NK-92 treated with Interleukin-12 subunit alpha and Interleukin-12 subunit beta, amount 100 ng/mL, for 24 hours (cell line): Measurements from ENCODE around the gene TTC7B.

Experiments used
- DNase-seq: peaks from one replicate; lab custom pipeline; 2025; lab: John Stamatoyannopoulos, UW

Gene TTC7B

GRCh38 chr14:90703841-90704737 is 112.1 kb downstream of the TTC7B start:
- no peak for DNase-seq

GRCh38 chr14:90700933-90701776 is 115.1 kb downstream of the TTC7B start:
- DNase-seq, result no peak

- no peak for DNase-seq
Measured at GRCh38 chr14:90699016-90699415, 117.2 kb downstream of the TTC7B start.

- no peak for DNase-seq
Measured at GRCh38 chr14:90698379-90698869, 117.8 kb downstream of the TTC7B start.

- peak; percentile 52 for DNase-seq
Measured at GRCh38 chr14:90697577-90698206, 118.5 kb downstream of the TTC7B start.

GRCh38 chr14:90697132-90697531 is 119.1 kb downstream of the TTC7B start:
- DNase-seq, result no peak

GRCh38 chr14:90696720-90697119 is 119.5 kb downstream of the TTC7B start:
- no peak for DNase-seq

- DNase-seq, result no peak
Measured at GRCh38 chr14:90695997-90696660, 120.1 kb downstream of the TTC7B start.

- no peak for DNase-seq
Measured at GRCh38 chr14:90693413-90693812, 122.8 kb downstream of the TTC7B start.

- no peak for DNase-seq
Measured at GRCh38 chr14:90692826-90693225, 123.4 kb downstream of the TTC7B start.

- DNase-seq, result no peak
Measured at GRCh38 chr14:90692061-90692460, 124.2 kb downstream of the TTC7B start.

- DNase-seq, result no peak
Measured at GRCh38 chr14:90691627-90692026, 124.6 kb downstream of the TTC7B start.

- DNase-seq, result no peak
Measured at GRCh38 chr14:90687680-90688079, 128.6 kb downstream of the TTC7B start.

- DNase-seq, result no peak
Measured at GRCh38 chr14:90682615-90683014, 133.6 kb downstream of the TTC7B start.

GRCh38 chr14:90681929-90682328 is 134.3 kb downstream of the TTC7B start:
- DNase-seq, result no peak

GRCh38 chr14:90678846-90679362 is 137.3 kb downstream of the TTC7B start:
- DNase-seq, result no peak

GRCh38 chr14:90678420-90678819 is 137.8 kb downstream of the TTC7B start:
- no peak for DNase-seq

GRCh38 chr14:90677484-90678050 is 138.7 kb downstream of the TTC7B start:
- DNase-seq, result no peak

- no peak for DNase-seq
Measured at GRCh38 chr14:90676912-90677311, 139.3 kb downstream of the TTC7B start.

GRCh38 chr14:90676356-90676755 is 139.9 kb downstream of the TTC7B start:
- no peak for DNase-seq

GRCh38 chr14:90675399-90675798 is 140.8 kb downstream of the TTC7B start:
- no peak for DNase-seq
